OCI-LY1 (cell line): ENCODE results near the gene WTAP.

Experiments
- H2AFZ ChIP-seq: fragments of 200-600 bp; sonication (generic), shearing (Covaris generic); 2 replicates; pipeline ENCODE4 v1.6.0; 2014; ENCODE audit warnings: antibody characterized with exemption, mild to moderate bottlenecking, low read length
- H3F3A ChIP-seq: fragments of 200-600 bp; sonication (generic), shearing (Covaris generic); 2 replicates; pipeline ENCODE4 v1.6.0; 2014; ENCODE audit warnings: mild to moderate bottlenecking, antibody characterized with exemption, low read length, moderate library complexity; ENCODE audit not compliant: insufficient read depth
- H3K27ac ChIP-seq: fragments of 200-600 bp; sonication (generic); 2 replicates; pipeline ENCODE4 v1.5.1; 2014; ENCODE audit warnings: low read length, mixed run types, mild to moderate bottlenecking, low read depth; ENCODE audit not compliant: poor library complexity, severe bottlenecking
- H3K27me3 ChIP-seq: fragments of 200-600 bp; sonication (generic); 2 replicates; pipeline ENCODE4 v1.6.0; 2014; ENCODE audit warnings: antibody characterized with exemption, mild to moderate bottlenecking, low read length, moderate library complexity; ENCODE audit not compliant: insufficient read depth
- H3K36me3 ChIP-seq: fragments of 200-600 bp; sonication (generic); 2 replicates; pipeline ENCODE4 v1.6.1; 2014; ENCODE audit warnings: mild to moderate bottlenecking, antibody characterized with exemption, low read length, moderate library complexity, mixed read lengths; ENCODE audit not compliant: insufficient read depth
- H3K4me1 ChIP-seq: fragments of 200-600 bp; sonication (generic); 2 replicates; pipeline ENCODE4 v1.5.1; 2014; ENCODE audit warnings: mild to moderate bottlenecking, low read length, moderate library complexity; ENCODE audit not compliant: insufficient read depth, severe bottlenecking
- H3K4me2 ChIP-seq: fragments of 200-600 bp; sonication (generic), shearing (Covaris generic); 2 replicates; pipeline ENCODE4 v1.6.1; 2014; ENCODE audit warnings: low read length
- H3K4me3 ChIP-seq: fragments of 200-600 bp; sonication (generic); 2 replicates; pipeline ENCODE4 v1.5.1; 2014; ENCODE audit warnings: low read length, low read depth, mild to moderate bottlenecking, mixed read lengths; ENCODE audit not compliant: poor library complexity, severe bottlenecking
- H3K79me2 ChIP-seq: fragments of 200-600 bp; shearing (Covaris generic); 2 replicates; pipeline ENCODE4 v1.6.1; 2016; ENCODE audit warnings: mixed run types, low read length, mixed read lengths; ENCODE audit not compliant: insufficient read depth
- H3K9ac ChIP-seq: fragments of 200-600 bp; sonication (generic), shearing (Covaris generic); 2 replicates; pipeline ENCODE4 v1.6.1; 2014; ENCODE audit warnings: mild to moderate bottlenecking, low read length, mixed read lengths
- H3K9me2 ChIP-seq: fragments of 200-600 bp; sonication (generic), shearing (Covaris generic); 2 replicates; pipeline ENCODE4 v1.6.1; 2014; ENCODE audit warnings: low read depth, mild to moderate bottlenecking, low read length, mixed read lengths
- H3K9me3 ChIP-seq: fragments of 200-600 bp; shearing (Covaris generic); 2 replicates; pipeline ENCODE4 v1.6.1; 2014; ENCODE audit warnings: low read length, mixed read lengths
- H4K20me1 ChIP-seq: fragments of 200-600 bp; sonication (generic), shearing (Covaris generic); 2 replicates; pipeline ENCODE4 v1.6.0; 2016; ENCODE audit warnings: mild to moderate bottlenecking, low read length; ENCODE audit not compliant: insufficient read depth
- CTCF ChIP-seq: fragments of 200-600 bp; sonication (generic), shearing (Covaris generic); IDR thresholded peaks from 2 replicates; pipeline ENCODE4 v1.5.1; 2017; ENCODE audit warnings: mild to moderate bottlenecking, antibody characterized with exemption, low read length, moderate library complexity, mixed read lengths
- EZH2 ChIP-seq: fragments of 200-600 bp; sonication (generic), shearing (Covaris generic); IDR thresholded peaks from 2 replicates; pipeline ENCODE4 v1.8.0; 2017; ENCODE audit warnings: borderline replicate concordance, mixed run types, mild to moderate bottlenecking, antibody characterized with exemption, low read length, moderate library complexity, mixed read lengths

Gene WTAP

DNA sequence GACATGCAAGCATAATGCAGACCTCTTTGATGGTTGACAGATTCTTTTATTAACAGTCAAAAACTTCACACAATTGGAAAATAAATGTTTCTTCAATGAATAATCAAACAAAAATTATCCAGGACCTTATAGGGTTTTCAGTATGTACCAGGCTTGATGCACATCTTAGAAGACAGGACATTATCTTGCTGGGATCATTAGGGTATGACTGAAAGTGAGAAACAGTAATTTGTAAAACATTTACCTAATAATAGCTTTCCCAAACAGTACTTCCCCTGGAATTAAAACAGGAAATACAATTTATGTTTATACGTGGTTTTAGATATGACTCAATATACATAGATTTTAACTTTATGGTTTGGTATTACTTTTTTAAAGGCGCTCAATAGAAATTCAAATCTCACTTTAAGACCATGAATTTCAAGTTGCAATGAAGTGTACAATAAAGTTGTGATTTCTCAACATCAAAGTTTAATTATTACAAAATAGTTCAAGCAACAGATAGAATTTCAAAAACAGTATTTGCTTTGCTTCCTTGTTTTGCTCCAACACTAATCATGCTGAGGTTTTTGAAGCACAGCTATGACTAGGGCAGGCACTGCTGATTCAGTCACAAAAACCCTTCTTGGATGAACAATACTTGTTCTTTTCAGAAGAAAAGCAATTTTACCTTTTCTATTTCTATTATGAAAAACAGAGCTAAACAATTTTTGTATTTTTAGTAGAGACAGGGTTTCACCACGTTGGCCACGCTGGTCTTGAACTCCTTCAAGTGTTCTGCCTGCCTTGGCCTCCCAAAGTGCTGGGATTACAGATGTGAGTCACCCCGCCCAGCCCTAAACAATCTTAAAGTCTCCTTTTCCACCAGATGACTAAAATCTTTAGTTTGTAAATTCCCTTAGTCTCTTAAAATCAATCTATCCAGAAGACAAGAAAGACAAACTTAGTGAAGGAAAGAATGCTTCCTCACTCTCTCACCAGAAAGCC, 47.9 kb upstream of the WTAP start:
- Histone ChIP-seq H3K9me3 (no peaks in the 10 kb centered on the region), H3K4me3 (no peak overlapping the region), H3K4me1 (no peaks in the 10 kb centered on the region), H3K27ac (no peak overlapping the region), H3K36me3 (peaks cover 28% of the 10 kb centered on the region), H3K4me2 (no peak overlapping the region), H3K9ac (no peak overlapping the region), H4K20me1 (no peaks in the 10 kb centered on the region), H3F3A (no peaks in the 10 kb centered on the region), H3K79me2 (no peaks in the 10 kb centered on the region), H2AFZ (no peak overlapping the region), H3K9me2 (no peaks in the 10 kb centered on the region), H3K27me3 (no peaks in the 10 kb centered on the region)
- TF ChIP-seq EZH2 (no peak), CTCF (no peak)

GRCh38 chr6:159680104-159680503, 47.2 kb upstream of the WTAP start:
- Histone ChIP-seq H3K79me2 (no peaks in the 10 kb centered on the region), H3K4me1 (no peaks in the 10 kb centered on the region), H3K4me2 (no peak overlapping the region), H3K27ac (no peak overlapping the region), H3K4me3 (no peak overlapping the region), H3K9me3 (no peaks in the 10 kb centered on the region), H3F3A (no peaks in the 10 kb centered on the region), H3K27me3 (no peaks in the 10 kb centered on the region), H3K36me3 (peaks cover 32% of the 10 kb centered on the region), H3K9me2 (no peaks in the 10 kb centered on the region), H3K9ac (no peak overlapping the region), H4K20me1 (no peaks in the 10 kb centered on the region), H2AFZ (no peak overlapping the region)
- TF ChIP-seq EZH2 (no peak), CTCF (no peak)

- TF ChIP-seq CTCF, result no peak
- no peaks in the 10 kb centered on the region for H3K9me2 ChIP-seq
- H3K36me3 ChIP-seq, result peaks cover 39% of the 10 kb centered on the region
- no peaks in the 10 kb centered on the region for H3F3A ChIP-seq
- no peaks in the 10 kb centered on the region for H3K9me3 ChIP-seq
- H3K79me2 ChIP-seq, result no peaks in the 10 kb centered on the region
- no peaks in the 10 kb centered on the region for H3K4me1 ChIP-seq
- no peak overlapping the region for H3K4me3 ChIP-seq
- H2AFZ ChIP-seq, result no peak overlapping the region
- H3K4me2 ChIP-seq, result no peak overlapping the region
- H4K20me1 ChIP-seq, result no peaks in the 10 kb centered on the region
- H3K9ac ChIP-seq, result no peak overlapping the region
- no peak overlapping the region for H3K27ac ChIP-seq
- no peaks in the 10 kb centered on the region for H3K27me3 ChIP-seq
These were observed 46.0 kb upstream of the WTAP start for GRCh38 chr6:159681191-159681880.
